Measurements from ENCODE around the gene PTPN1. TPM values are rescaled to one million over a fixed set of nuclear protein-coding genes. Genes with fewer than 3 reads are reported as not detected.

PTPN1 gene
- total RNA-seq, 1 donor from 2014 or later: 8.4 TPM

GRCh38 chr20:50481741-50482140 lies 28.4 kb upstream of the PTPN1 start:
- no peaks in the 10 kb centered on the region for H3K9me3 ChIP-seq (ENCODE audit: control insufficient read depth in 3 of 3, low read length in 3 of 3)
- no peaks in the 10 kb centered on the region for H3K36me3 ChIP-seq (ENCODE audit: control insufficient read depth in 3 of 3, insufficient read depth in 3 of 3, low read length in 3 of 3)
- H3K27me3 ChIP-seq (ENCODE audit: control insufficient read depth in 3 of 3, insufficient read depth in 3 of 3, low read length in 3 of 3): no peaks in the 10 kb centered on the region
- H3K4me3 ChIP-seq (ENCODE audit: low read length in 3 of 3): no peak overlapping the region
- H3K4me1 ChIP-seq (ENCODE audit: control insufficient read depth in 3 of 3, insufficient read depth in 3 of 3, low read length in 3 of 3): peaks cover 2 to 5% (median 4%) of the 10 kb centered on the region in 3 donors
- no peak overlapping the region for H3K27ac ChIP-seq (ENCODE audit: low read depth, low read length)
- H3K9ac ChIP-seq (ENCODE audit: low read depth in 1 of 3, low read length in 3 of 3): no peak overlapping the region

DNA sequence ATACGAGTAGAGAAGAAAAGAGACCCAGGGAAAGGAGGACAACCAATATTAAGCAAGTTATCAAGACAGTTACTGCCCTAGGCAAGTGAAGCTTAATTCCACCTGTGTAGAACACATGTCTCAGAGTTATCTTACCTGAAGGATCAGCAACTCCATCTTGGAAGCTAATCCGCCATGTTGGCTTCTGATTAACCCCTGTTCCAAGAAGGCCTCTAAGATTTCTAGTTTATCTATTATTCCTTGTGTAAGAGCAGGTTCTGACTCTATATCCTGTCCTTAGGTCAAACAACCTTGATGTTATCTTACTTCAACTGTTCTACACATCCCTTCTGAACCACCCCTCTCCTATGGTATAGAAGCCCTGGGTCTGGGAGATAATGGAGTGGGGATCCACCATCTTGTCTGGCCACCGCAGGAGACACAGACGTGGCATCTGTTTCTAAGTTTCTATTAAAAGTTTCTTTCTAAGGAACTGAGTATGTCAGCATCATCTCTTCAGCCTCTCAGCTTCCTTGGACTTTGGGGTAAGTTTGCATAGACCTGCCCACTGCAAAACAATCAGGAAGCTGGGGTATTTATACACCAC lies 27.7 kb upstream of the PTPN1 start:
- Histone ChIP-seq H3K27me3 (ENCODE audit: control insufficient read depth in 3 of 3, insufficient read depth in 3 of 3, low read length in 3 of 3) (no peaks in the 10 kb centered on the region), H3K27ac (ENCODE audit: low read depth, low read length) (no peak overlapping the region), H3K9me3 (ENCODE audit: control insufficient read depth in 3 of 3, low read length in 3 of 3) (no peaks in the 10 kb centered on the region), H3K4me1 (ENCODE audit: control insufficient read depth in 3 of 3, insufficient read depth in 3 of 3, low read length in 3 of 3) (peaks cover 2 to 5% (median 4%) of the 10 kb centered on the region in 3 donors), H3K9ac (ENCODE audit: low read depth in 1 of 3, low read length in 3 of 3) (no peak overlapping the region), H3K36me3 (ENCODE audit: control insufficient read depth in 3 of 3, insufficient read depth in 3 of 3, low read length in 3 of 3) (no peaks in the 10 kb centered on the region), H3K4me3 (ENCODE audit: low read length in 3 of 3) (no peak overlapping the region)

- H3K4me1 ChIP-seq (ENCODE audit: control insufficient read depth in 3 of 3, insufficient read depth in 3 of 3, low read length in 3 of 3): peaks cover 0 to 4% (median 2%) of the 10 kb centered on the region in 3 donors
- no peaks in the 10 kb centered on the region for H3K9me3 ChIP-seq (ENCODE audit: control insufficient read depth in 3 of 3, low read length in 3 of 3)
- no peaks in the 10 kb centered on the region for H3K36me3 ChIP-seq (ENCODE audit: control insufficient read depth in 3 of 3, insufficient read depth in 3 of 3, low read length in 3 of 3)
- no peaks in the 10 kb centered on the region for H3K27me3 ChIP-seq (ENCODE audit: control insufficient read depth in 3 of 3, insufficient read depth in 3 of 3, low read length in 3 of 3)
- H3K9ac ChIP-seq (ENCODE audit: low read depth in 1 of 3, low read length in 3 of 3): peak overlapping the region in 2 of 3 donors; percentile 77 to 86
- H3K27ac ChIP-seq (ENCODE audit: low read depth, low read length): peak overlapping the region; percentile 86
- H3K4me3 ChIP-seq (ENCODE audit: low read length in 3 of 3): peak overlapping the region in 2 of 3 donors; percentile 74 to 89
Observed at GRCh38 chr20:50484271-50484976, 25.8 kb upstream of the PTPN1 start.

GRCh38 chr20:50487397-50487796 lies 22.8 kb upstream of the PTPN1 start:
- no peak overlapping the region for H3K4me3 ChIP-seq (ENCODE audit: low read length in 3 of 3)
- no peaks in the 10 kb centered on the region for H3K9me3 ChIP-seq (ENCODE audit: control insufficient read depth in 3 of 3, low read length in 3 of 3)
- H3K9ac ChIP-seq (ENCODE audit: low read depth in 1 of 3, low read length in 3 of 3): no peak overlapping the region
- H3K4me1 ChIP-seq (ENCODE audit: control insufficient read depth in 3 of 3, insufficient read depth in 3 of 3, low read length in 3 of 3): peaks cover 0 to 4% (median 2%) of the 10 kb centered on the region in 3 donors
- no peaks in the 10 kb centered on the region for H3K27me3 ChIP-seq (ENCODE audit: control insufficient read depth in 3 of 3, insufficient read depth in 3 of 3, low read length in 3 of 3)
- H3K27ac ChIP-seq (ENCODE audit: low read depth, low read length): no peak overlapping the region
- H3K36me3 ChIP-seq (ENCODE audit: control insufficient read depth in 3 of 3, insufficient read depth in 3 of 3, low read length in 3 of 3): no peaks in the 10 kb centered on the region

DNA sequence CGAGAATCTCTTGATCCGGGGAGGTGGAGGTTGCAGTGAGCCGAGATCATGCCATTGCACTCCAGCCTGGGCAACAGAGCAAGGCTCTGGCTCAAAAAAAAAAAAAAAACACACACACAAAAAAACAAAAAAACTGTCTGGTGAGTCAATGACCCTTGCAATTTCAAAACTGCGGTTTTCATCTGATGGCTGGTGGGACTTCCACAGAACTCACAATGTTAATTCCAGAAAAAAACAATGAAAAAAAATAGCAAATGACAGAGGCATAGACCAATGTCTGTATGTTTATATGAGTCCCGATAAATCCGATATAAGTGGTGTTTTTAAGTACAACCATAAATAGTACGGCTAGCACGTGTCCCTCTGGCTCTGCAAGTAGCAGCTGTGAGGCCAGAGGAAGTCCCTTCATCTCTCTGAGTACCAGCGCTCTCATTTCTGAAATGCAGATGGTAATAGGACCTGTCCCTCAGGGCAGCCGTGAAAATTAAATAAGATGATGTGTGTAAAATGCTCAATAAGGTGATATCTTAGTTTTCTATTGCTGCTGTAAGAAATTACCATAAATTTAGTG lies 21.9 kb upstream of the PTPN1 start:
- Histone ChIP-seq H3K36me3 (ENCODE audit: control insufficient read depth in 3 of 3, insufficient read depth in 3 of 3, low read length in 3 of 3) (no peaks in the 10 kb centered on the region), H3K4me1 (ENCODE audit: control insufficient read depth in 3 of 3, insufficient read depth in 3 of 3, low read length in 3 of 3) (peaks cover 0 to 3% (median 1%) of the 10 kb centered on the region in 3 donors), H3K9me3 (ENCODE audit: control insufficient read depth in 3 of 3, low read length in 3 of 3) (no peaks in the 10 kb centered on the region), H3K27ac (ENCODE audit: low read depth, low read length) (no peak overlapping the region), H3K9ac (ENCODE audit: low read depth in 1 of 3, low read length in 3 of 3) (no peak overlapping the region), H3K27me3 (ENCODE audit: control insufficient read depth in 3 of 3, insufficient read depth in 3 of 3, low read length in 3 of 3) (no peaks in the 10 kb centered on the region), H3K4me3 (ENCODE audit: low read length in 3 of 3) (no peak overlapping the region)

- no peaks in the 10 kb centered on the region for H3K36me3 ChIP-seq (ENCODE audit: control insufficient read depth in 3 of 3, insufficient read depth in 3 of 3, low read length in 3 of 3)
- H3K27ac ChIP-seq (ENCODE audit: low read depth, low read length): no peak overlapping the region
- H3K27me3 ChIP-seq (ENCODE audit: control insufficient read depth in 3 of 3, insufficient read depth in 3 of 3, low read length in 3 of 3): peaks cover 0 to 4% (median 0%) of the 10 kb centered on the region in 3 donors
- H3K9me3 ChIP-seq (ENCODE audit: control insufficient read depth in 3 of 3, low read length in 3 of 3): no peaks in the 10 kb centered on the region
- no peaks in the 10 kb centered on the region for H3K4me1 ChIP-seq (ENCODE audit: control insufficient read depth in 3 of 3, insufficient read depth in 3 of 3, low read length in 3 of 3)
- no peak overlapping the region for H3K9ac ChIP-seq (ENCODE audit: low read depth in 1 of 3, low read length in 3 of 3)
- H3K4me3 ChIP-seq (ENCODE audit: low read length in 3 of 3): no peak overlapping the region
Observed at GRCh38 chr20:50491168-50491567, 19.0 kb upstream of the PTPN1 start.

GRCh38 chr20:50491926-50492634 lies 18.1 kb upstream of the PTPN1 start:
- H3K36me3 ChIP-seq (ENCODE audit: control insufficient read depth in 3 of 3, insufficient read depth in 3 of 3, low read length in 3 of 3): no peaks in the 10 kb centered on the region
- no peaks in the 10 kb centered on the region for H3K9me3 ChIP-seq (ENCODE audit: control insufficient read depth in 3 of 3, low read length in 3 of 3)
- H3K4me3 ChIP-seq (ENCODE audit: low read length in 3 of 3): no peak overlapping the region
- peaks cover 0 to 4% (median 0%) of the 10 kb centered on the region in 3 donors for H3K27me3 ChIP-seq (ENCODE audit: control insufficient read depth in 3 of 3, insufficient read depth in 3 of 3, low read length in 3 of 3)
- no peaks in the 10 kb centered on the region for H3K4me1 ChIP-seq (ENCODE audit: control insufficient read depth in 3 of 3, insufficient read depth in 3 of 3, low read length in 3 of 3)
- H3K27ac ChIP-seq (ENCODE audit: low read depth, low read length): no peak overlapping the region
- no peak overlapping the region for H3K9ac ChIP-seq (ENCODE audit: low read depth in 1 of 3, low read length in 3 of 3)

- Histone ChIP-seq H3K27ac (ENCODE audit: low read depth, low read length) (no peak overlapping the region), H3K9me3 (ENCODE audit: control insufficient read depth in 3 of 3, low read length in 3 of 3) (no peaks in the 10 kb centered on the region), H3K4me1 (ENCODE audit: control insufficient read depth in 3 of 3, insufficient read depth in 3 of 3, low read length in 3 of 3) (no peaks in the 10 kb centered on the region), H3K4me3 (ENCODE audit: low read length in 3 of 3) (no peak overlapping the region), H3K27me3 (ENCODE audit: control insufficient read depth in 3 of 3, insufficient read depth in 3 of 3, low read length in 3 of 3) (peaks cover 0 to 4% (median 0%) of the 10 kb centered on the region in 3 donors), H3K36me3 (ENCODE audit: control insufficient read depth in 3 of 3, insufficient read depth in 3 of 3, low read length in 3 of 3) (no peaks in the 10 kb centered on the region), H3K9ac (ENCODE audit: low read depth in 1 of 3, low read length in 3 of 3) (no peak overlapping the region)
Observed at GRCh38 chr20:50493881-50494253, 16.3 kb upstream of the PTPN1 start.

DNA sequence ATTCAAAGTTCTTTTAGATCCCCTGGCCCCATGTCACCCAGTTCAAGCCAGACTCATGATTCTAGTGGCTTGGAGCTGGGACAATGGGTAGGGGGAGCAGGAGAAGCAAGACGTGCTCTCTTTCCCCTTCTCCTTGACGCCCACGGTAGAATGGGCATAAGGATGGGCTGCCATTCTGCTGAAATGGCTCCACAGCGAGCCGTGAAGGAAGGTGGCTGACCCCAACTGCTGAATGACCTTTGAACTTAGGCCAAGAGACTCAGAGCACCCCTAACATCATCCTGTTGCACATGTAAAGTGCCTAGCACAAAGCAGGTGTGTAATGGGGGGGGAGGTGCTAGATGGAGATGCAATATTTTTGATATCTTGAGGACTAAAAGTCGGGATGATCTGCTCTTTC lies 15.8 kb upstream of the PTPN1 start:
- H3K27me3 ChIP-seq (ENCODE audit: control insufficient read depth in 3 of 3, insufficient read depth in 3 of 3, low read length in 3 of 3): peaks cover 0 to 4% (median 0%) of the 10 kb centered on the region in 3 donors
- H3K27ac ChIP-seq (ENCODE audit: low read depth, low read length): no peak overlapping the region
- H3K36me3 ChIP-seq (ENCODE audit: control insufficient read depth in 3 of 3, insufficient read depth in 3 of 3, low read length in 3 of 3): no peaks in the 10 kb centered on the region
- H3K4me3 ChIP-seq (ENCODE audit: low read length in 3 of 3): no peak overlapping the region
- no peak overlapping the region for H3K9ac ChIP-seq (ENCODE audit: low read depth in 1 of 3, low read length in 3 of 3)
- no peaks in the 10 kb centered on the region for H3K4me1 ChIP-seq (ENCODE audit: control insufficient read depth in 3 of 3, insufficient read depth in 3 of 3, low read length in 3 of 3)
- H3K9me3 ChIP-seq (ENCODE audit: control insufficient read depth in 3 of 3, low read length in 3 of 3): no peaks in the 10 kb centered on the region

Measured in skeletal muscle tissue (tissue), 4 donors.